GM19452 (cell line): ENCODE results near the gene LAMB1.

Source experiments
- ATAC-seq: cut with Tn5 transposase; IDR thresholded peaks from one replicate; pipeline ENCODE4 v1.9.1; 2021; ENCODE audit not compliant: unreplicated experiment

Gene LAMB1

DNA sequence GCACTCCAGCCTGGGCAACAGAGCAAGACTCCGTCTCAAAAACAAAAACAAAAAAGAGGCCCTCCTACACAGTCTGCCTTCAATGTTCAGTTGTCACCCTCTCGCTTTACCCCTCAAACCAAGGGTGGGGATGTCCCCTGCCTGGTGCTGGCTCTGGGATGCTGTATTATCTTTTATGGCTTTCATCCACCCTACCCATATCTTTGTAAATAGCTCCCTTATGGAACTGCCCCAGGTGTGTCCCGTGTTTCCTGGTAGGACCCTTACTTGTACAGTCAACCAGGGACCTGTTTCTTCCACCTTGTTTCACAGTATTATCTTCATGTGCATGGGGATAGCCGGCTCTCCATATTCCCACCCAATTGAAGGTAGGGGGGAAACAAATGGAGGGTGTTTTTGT is 15.7 kb upstream of the LAMB1 start:
- no peak for ATAC-seq

DNA sequence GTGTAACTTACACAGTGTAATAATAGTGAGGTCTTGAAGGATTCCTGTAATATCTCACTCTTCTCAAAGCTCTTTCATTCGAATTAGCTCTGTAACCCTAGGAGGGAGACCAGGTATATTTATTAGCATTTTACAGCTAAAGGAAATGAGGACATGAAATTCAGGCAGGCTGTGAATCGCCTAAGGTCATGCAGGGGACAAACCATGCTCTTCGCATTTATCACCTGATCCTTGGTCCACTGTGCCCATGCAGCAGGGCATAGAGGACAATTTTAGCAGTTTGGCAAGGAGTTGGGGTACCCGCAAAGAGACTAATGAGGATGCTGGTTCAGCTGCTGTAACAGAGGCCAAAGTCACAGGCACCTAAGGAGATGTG is 14.8 kb upstream of the LAMB1 start:
- no peak for ATAC-seq

DNA sequence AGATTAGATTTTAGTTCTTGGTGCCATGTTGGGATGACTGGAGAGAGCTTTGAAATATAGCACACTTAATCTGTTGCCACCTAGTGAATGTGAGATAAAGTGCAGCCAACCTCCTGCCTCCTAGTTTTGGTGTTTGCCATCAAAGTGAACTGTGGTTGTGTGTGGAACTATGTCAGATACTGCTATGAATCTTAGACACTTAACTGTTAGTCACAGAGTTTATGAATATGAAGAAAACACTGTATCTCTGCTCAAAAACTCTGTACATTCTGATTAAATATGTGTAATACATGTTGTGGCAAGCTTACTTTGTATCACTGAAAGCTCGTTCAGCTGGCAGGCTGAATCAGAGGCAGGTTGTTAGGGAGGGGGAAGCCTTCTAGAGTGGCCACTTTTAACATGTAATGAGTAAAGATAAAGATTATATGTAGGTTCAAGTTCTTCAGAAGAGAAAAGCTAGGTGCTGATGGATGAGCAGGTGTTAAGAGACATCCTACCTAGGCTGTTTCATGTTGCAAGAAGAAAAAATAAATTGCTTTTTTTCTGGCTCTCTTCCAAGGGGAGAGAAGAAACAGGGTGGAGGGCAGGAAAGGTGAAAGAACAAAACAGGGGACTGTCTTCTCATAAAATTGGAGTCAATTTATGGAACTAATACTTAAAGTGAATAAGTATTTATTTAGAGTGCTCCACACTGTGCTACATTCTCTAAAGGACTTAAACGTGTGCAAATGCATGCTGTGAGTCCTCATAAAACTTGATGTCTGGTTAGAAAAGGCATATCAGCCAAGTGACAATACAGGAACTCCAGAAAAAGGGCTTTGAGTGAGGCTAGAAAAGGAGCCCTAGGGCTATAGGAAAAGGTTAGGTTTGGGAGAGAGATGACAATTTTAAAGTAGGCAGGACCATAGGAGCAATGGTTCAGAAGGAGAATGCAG is 14.1 kb upstream of the LAMB1 start:
- ATAC-seq: no peak

DNA sequence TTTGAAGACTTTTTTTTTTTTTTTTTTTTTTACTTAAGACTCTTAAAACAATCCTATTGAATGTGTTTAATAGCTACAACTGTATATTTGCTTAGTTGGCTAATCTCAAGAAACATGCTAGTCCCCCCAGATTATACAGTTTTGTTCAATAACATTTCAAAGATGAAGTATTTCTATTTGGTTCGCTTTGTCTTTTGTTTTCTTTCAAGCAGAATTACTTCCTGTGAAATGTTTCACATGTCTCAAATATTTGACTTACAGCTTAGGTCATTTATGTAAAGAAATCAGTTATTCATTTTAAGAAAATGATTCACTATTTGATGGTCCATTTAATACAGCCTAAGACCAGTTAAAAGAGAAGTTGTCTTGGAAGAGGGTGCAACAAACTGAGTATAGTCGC is 12.8 kb upstream of the LAMB1 start:
- no peak for ATAC-seq

DNA sequence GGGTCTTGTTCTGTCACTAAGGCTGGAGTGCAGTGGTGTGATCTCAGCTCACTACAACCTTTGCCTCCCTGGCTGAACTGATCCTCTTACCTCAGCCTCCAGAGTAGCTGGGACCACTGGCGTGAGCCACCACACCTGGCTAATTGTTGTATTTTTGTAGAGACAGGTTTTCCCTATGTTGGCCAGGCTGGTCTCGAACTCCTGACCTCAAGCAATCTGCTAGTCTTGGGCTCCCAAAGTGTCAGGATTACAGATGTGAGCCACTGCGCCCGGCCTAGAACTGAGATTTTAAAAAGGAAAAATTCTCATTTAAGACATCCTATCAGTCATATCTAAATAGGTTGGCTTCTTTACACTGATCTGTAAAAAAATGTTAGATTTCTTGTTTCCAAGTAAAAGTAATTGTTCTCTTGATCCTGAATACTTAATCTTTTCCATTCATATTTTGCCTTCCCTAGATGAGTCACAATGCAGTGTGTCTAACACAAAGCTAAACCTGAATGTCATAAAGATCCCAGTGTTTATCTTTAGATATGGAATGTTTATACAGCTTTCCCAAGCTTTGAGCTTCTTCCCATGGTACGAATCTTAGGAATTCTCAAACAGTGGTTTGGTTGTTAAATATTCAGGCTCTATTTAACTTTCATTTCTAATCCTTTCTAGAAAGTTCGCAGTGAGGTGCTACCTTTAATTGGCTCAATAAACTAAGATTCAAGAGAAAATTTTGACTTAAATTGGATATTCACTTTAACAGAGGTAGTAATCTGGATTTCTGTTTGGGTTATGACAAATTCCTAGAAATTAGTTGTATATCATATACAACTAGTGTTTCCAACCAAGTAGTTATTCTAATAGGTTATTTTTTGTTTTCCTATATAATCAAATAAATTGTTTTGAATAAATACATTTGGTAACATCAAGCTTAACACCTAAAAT is 12.1 kb upstream of the LAMB1 start:
- ATAC-seq: no peak

DNA sequence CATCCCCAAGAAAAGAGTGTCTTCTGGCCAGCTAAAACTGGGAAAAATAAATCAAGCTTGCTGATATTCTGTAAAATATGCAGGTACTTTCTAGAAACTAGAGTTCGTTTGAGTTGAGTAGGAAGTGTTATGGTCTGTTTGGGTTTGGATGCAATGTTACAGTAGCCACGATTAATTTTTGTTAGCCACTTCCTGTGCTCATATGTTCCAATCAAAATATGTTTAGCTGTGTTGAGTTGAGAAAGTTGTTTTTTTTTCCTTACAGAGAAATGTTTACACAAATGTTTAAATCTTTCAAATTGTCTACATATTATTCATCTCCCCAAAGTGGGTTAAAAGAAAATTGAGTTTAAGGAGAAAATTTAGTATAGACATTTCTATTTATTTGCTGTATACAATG is 11.3 kb upstream of the LAMB1 start:
- no peak for ATAC-seq

DNA sequence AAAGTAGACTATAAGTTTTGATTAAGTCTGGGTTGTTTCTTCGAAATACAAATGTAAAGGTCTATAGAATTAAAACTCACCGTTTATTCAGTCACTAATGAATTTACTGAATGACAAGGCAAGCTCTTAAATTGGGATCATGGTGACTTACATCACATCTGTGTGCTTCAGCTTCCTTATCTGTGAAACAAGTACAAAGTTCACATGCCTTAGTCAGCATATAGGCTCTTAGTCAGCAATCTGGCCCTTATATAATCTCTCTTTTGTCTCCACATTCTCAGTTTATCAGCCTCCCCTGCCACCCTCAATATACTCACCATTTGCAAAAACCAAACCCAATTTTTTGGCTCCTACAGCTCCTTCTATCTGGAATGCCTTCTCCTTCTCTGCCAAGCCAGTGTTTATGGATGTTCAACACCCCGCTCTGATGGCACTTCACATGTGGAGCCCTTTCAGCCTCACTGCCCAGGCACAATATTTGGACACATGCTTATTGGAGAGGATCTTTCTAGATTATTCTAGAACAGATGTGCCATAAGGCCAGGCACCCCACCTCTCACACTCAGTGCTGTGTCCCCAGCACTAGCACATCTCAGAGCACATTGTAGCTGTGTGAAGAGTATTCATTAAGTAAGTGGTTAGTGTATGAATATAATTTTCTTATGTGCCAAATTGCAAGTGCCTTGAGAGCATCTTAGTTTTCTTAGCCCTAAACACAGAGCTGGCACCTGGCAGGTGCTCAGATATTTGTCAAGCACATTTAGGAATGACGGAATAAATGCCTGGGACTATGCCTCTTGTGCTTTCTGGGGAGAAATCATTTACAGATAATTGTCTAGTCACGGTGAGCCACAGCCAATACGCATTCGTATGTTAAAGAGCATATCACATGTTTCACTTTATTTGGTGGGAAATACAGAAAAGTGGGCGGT is 9.8 kb upstream of the LAMB1 start:
- ATAC-seq: no peak

DNA sequence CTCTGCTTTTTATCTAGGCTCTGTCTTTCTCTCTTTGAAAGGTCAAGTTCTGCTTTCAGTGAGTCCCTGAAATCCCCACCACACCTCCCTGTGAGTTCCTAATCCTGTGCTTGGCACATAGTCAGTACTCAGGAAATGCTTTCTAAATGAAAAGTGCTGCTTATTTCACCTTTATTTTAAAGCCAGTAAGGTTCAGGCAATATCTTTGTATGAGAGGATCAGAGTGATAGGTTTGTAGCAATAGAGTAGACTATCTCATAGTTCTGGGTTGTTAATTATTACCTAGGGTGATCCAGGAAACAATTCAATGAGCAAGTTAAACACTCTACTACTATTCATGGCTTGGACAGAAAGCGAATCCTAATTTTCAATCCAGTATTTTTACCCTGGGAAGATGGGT is 7.4 kb upstream of the LAMB1 start:
- ATAC-seq: no peak

DNA sequence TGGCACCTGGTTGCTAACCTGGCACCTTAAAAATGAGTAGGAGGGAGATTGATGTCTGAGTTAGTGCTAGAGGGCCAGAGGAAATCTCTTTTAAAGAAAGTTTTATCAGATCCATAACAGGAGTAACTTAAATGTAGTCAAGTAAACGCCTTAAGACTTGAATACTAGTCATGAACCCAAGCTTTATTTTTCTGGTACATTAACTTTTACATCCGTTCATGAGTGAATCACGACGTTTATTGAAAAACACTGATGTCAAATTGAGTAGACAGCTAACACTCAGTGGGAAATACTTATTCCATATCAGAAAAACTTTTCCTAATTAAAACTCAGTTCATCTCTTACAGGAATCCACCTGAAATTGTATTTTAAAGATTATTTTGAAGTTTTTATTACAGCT is 6.9 kb upstream of the LAMB1 start:
- ATAC-seq: no peak

DNA sequence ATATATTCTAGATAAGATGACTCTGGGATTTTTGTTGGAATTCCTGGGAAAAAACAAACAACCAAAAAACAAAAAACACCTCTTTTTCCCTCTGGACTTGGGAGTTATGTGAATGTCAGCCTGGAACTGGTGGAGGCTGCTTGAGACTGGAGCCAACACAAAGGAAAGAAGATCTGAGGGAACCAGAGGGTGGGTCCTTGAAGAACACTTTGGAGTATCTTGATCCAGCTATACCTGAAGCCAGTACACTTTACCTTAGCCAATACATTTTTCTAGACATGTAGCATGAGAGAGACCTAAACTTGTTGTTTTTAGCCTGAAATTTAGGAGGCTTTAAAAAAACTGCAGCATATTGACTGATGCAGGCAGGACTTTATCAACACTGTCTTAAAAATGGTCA is 5.9 kb upstream of the LAMB1 start:
- ATAC-seq: no peak

DNA sequence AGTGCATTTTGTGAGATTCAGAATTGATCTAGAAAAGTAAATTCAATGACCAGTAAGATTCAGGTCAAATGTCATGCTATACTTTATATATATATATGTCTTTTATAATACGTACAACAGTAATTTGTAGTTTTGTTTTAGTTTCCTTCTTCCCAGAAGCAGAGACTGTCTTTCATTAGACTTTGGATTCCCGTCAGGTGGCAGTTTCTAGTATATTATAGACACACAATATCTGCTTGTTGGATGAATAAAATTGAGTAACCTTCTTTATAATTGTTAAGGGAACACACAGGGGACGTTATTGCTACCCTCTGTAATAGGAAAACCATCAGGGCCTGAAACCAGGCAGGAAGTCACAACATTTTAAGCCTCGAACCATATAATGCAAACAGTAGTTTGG is 5.3 kb upstream of the LAMB1 start:
- no peak for ATAC-seq

DNA sequence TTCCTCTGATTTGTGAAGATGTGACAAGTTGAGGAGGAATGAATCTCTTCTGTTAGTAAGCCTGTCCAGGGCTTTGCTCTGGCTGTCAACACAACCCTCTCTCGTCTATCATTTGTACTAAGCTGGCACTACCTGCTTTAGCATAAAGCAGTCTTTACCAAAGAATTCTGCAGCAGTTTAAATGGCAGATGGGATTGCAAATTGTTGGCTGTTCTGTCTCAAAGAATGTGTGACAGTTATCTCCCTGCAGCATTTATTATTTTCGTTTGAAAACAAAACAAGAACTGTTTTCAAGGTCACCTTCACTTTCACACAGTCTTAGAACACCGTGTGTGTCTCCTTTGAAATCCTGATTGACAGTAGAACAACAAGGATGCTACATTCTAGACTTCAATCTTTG is 4.8 kb upstream of the LAMB1 start:
- ATAC-seq: no peak

DNA sequence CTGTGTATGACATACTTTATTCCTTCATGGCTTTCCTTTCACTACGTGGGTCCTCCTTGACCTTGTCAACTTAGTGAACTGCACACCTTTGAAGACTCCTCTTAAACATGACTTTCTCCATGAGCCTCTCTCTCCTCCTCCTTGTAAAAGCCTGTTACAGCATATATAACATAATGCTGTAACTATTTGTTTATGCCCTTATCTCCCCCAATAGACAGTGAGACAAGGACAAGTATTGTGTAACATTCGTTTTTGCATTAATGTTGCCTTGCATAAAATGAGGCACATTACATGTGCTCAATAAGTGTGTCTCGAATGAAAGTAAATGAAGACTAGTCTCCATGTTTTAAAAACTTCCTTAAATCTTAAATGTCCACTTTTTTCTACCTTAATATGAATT is 4.3 kb upstream of the LAMB1 start:
- no peak for ATAC-seq

DNA sequence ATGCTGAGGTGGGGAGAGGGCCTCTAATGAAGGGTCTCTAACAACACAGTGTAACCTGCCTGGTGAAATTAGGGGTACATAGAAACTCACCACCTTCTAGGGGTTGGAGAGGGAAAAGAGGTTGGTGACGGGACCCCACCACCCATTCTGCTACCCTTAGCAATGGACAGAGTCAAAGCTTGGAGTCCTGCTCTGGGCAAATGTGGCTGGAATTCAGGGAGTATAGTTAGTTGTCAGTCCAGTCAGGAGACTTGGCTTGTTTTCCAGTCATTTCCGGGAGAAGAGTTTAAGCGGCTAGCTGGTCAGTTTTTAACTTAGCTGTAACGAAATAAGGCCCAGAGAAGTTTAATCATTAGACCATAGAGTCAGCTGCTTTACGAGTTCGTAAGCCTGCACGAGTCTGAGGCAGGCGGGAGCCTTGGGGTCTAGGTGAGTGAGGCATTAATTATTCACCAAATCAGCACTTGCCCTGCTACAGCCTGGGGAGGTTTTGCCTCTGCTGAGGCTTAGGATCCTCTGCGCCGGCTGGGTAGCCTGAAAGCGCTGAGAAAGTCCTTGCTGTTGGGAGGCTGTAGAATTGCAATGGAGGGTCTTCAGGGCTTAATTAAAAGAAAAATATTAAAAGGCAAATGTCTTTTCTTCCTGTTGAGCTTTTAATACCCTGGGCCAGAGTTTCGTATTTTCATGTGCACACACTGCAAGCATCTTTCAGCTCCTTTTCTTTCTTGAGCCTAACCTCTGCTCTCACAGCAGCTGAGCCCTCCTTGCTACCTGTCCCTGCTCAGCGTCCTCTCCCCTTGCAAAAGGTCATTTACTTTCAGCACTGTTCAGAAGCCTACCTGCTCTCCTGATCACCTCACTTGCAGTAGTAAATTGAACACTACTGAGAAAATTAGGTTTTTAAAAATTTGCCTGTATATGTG is 1.5 kb upstream of the LAMB1 start:
- peak; percentile 76 for ATAC-seq

DNA sequence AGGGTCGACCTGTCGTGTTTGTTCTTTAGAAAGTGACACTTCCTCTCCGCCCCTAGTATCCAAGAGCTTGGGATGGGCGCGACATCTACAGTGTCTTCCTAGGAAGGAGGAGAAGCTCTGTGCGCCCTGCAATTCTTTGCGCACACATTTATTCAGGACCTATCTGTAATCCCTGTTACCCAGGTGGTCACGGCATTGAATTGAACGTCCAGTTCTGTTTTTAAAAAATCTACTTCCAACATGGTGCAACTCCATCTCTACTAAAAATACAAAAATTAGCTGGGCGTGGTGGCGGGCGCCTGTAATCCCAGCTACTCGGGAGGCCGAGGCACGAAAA is 606 bp upstream of the LAMB1 start:
- ATAC-seq: no peak

DNA sequence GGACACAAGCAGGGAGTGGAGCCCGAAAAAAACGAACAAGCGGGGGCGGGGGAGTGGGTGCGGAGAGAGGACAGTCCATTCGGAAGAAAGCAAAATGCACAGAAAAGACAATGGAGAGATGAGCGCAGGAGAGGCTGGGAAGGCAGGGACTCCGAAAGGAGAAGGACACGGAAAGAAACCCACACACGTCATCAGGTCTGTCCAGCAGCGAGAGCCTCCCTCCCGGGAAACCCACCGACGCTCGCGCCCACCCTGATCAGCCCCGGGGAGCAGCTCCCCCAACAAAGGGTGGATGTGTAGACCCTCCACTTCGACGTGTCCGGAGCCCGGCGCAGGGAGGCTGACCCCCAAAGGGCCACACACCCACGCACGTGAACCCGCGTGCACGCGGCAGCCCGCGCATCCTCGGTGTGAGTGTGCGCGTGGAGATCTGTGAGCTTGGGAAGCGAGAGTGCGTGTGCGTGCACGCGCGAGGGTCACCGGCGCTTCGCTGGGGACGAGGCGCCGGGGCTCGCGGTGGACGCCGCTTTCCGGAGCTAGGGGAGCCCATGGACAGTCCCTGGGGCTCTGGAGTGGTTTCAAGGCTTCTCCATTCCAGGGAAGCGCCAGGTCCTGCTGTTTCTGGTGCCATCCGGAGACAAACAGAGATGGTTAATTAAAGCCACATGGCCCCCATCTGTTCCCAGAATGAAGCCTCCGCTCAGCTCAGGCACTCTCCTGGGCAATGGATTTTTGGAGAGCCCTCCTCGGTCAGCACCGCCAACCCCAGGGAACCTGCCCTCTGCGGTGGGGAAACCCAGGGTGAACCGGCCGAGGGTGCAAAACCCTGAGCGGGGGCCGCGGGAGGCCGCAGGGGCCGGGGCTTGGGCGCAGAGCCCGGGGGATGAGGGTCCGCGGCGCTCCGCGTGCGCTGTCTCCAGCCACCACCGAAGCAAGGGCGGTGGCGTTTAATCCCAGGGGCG is 916 bp downstream of the LAMB1 start:
- no peak for ATAC-seq

DNA sequence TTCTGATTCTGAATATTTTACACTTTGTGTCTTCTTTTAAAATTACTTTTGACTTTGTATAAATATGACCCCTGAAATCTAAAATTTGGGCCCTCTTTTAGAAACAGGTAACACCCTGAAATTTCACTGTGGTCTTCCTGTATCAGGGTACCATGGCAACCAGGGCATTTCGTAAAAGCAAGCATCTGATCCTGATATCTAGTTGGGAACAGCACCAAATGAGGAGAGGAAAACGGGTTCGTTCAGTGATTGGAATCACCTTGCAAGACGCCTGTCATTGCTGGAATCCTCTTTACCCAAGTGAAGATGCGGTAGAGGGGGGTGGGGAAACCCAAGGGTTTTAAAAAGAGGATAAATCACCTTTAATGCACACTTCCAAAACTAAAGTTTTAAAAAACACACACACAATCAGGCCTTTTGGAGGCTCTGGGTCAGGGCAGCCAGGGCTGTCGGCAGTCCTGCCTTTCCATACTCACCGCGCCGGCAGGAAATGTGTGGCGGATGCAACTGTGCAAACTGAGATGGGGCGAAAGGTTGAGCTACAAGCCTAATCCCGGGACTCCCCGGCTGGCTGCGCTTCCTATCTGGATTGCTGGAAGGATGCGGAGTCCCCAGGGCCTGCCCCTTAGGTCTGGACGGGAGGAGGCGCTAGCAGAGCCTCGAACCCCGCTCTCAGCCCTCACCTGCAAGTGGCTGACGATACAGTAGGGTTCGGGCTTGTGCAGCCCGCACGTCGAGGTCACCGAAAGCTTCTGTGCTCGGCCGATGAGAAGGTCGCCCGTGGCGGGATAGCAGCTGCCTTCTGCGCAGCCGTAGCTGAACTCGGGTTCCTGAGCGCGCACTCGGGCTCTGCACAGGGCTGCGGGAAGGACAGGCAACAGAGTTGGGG is 1.8 kb downstream of the LAMB1 start:
- ATAC-seq: no peak
